T-helper 9 cell (primary cell): Measurements from ENCODE around the gene PXN.
"Not testable (repeated sequence)": the region's sequence is repeated elsewhere in the genome, so short reads cannot be mapped to it uniquely, and the experiment has no call there.

ENCODE experiments used
- DNase-seq: peaks from one replicate; pipeline ENCODE4 v3.0.0-alpha.2; 2020

PXN gene

GRCh38 chr12:120224304-120225199 is 41.0 kb downstream of the PXN start:
- no peak for DNase-seq

- no peak for DNase-seq
These were observed 41.8 kb downstream of the PXN start for GRCh38 chr12:120223458-120224303.

GRCh38 chr12:120222288-120222832 is 43.2 kb downstream of the PXN start:
- no peak for DNase-seq

GRCh38 chr12:120221576-120221900 is 44.0 kb downstream of the PXN start:
- DNase-seq: no peak

- DNase-seq: no peak
These were observed 44.5 kb downstream of the PXN start for GRCh38 chr12:120220838-120221575.

- DNase-seq: no peak
These were observed 46.6 kb downstream of the PXN start for GRCh38 chr12:120218680-120219606.

- no peak for DNase-seq
These were observed 48.6 kb downstream of the PXN start for GRCh38 chr12:120216742-120217605.

- DNase-seq: no peak
These were observed 49.5 kb downstream of the PXN start for GRCh38 chr12:120215766-120216735.

GRCh38 chr12:120215357-120215735 is 50.2 kb downstream of the PXN start:
- no peak for DNase-seq

GRCh38 chr12:120214626-120215356 is 50.7 kb downstream of the PXN start:
- no peak for DNase-seq

GRCh38 chr12:120213758-120214157 is 51.8 kb downstream of the PXN start:
- no peak for DNase-seq

GRCh38 chr12:120213182-120213581 is 52.3 kb downstream of the PXN start:
- DNase-seq: not testable (repeated sequence)

GRCh38 chr12:120212301-120212700 is 53.2 kb downstream of the PXN start:
- no peak for DNase-seq

- DNase-seq: no peak
These were observed 53.6 kb downstream of the PXN start for GRCh38 chr12:120211904-120212283.

GRCh38 chr12:120211243-120211903 is 54.2 kb downstream of the PXN start:
- no peak for DNase-seq

- no peak for DNase-seq
These were observed 55.7 kb downstream of the PXN start for GRCh38 chr12:120209851-120210250.

- no peak for DNase-seq
These were observed 58.3 kb downstream of the PXN start for GRCh38 chr12:120207227-120207626.

GRCh38 chr12:120206781-120207180 is 58.7 kb downstream of the PXN start:
- DNase-seq: not testable (repeated sequence)
